Smooth muscle cell (in vitro differentiated cells): Measurements from ENCODE around the gene CIBAR2. TPM values are rescaled to one million over a fixed set of nuclear protein-coding genes. Genes with fewer than 3 reads are reported as not detected.
A peak's percentile ranks its signal among the peaks of the same experiment; 100 is the strongest.

Source experiments
- DNase-seq: peaks from one replicate; lab custom pipeline; 2025; ENCODE audit not compliant: unreplicated experiment; lab: John Stamatoyannopoulos, UW
- H2AFZ ChIP-seq: fragments of 200-600 bp; sonication (generic); 2 replicates; pipeline ENCODE4 v1.6.0; 2016; ENCODE audit warnings: antibody characterized with exemption, low read depth, mild to moderate bottlenecking
- H3F3A ChIP-seq: fragments of 200-600 bp; sonication (generic); 2 replicates; pipeline ENCODE4 v1.6.0; 2017; ENCODE audit warnings: antibody characterized with exemption, low read depth
- H3K27ac ChIP-seq: fragments of 200-600 bp; sonication (generic); 2 replicates; pipeline ENCODE4 v1.5.1; 2016; ENCODE audit warnings: low read depth, mild to moderate bottlenecking
- H3K27me3 ChIP-seq: fragments of 200-600 bp; sonication (generic); 2 replicates; pipeline ENCODE4 v1.6.1; 2016; ENCODE audit warnings: low read depth, mild to moderate bottlenecking
- H3K36me3 ChIP-seq: fragments of 200-600 bp; sonication (generic); 2 replicates; pipeline ENCODE4 v1.5.1; 2016; ENCODE audit warnings: low read depth
- H3K4me1 ChIP-seq: fragments of 200-600 bp; sonication (generic); 2 replicates; pipeline ENCODE4 v1.5.1; 2016; ENCODE audit warnings: low read depth
- H3K4me2 ChIP-seq: fragments of 200-600 bp; sonication (generic); 2 replicates; pipeline ENCODE4 v1.6.0; 2016; ENCODE audit warnings: mild to moderate bottlenecking
- H3K4me3 ChIP-seq: fragments of 200-600 bp; sonication (generic); 2 replicates; pipeline ENCODE4 v1.5.1; 2016; ENCODE audit warnings: mild to moderate bottlenecking
- H3K79me2 ChIP-seq: fragments of 200-600 bp; sonication (generic); 2 replicates; pipeline ENCODE4 v1.6.0; 2016; ENCODE audit warnings: low read depth, mild to moderate bottlenecking
- H3K9ac ChIP-seq: fragments of 200-600 bp; sonication (generic); 2 replicates; pipeline ENCODE4 v1.6.0; 2016; ENCODE audit warnings: low read depth
- H3K9me3 ChIP-seq: fragments of 200-600 bp; sonication (generic); replicated peaks from 2 replicates; pipeline ENCODE4 v1.5.1; 2016; ENCODE audit warnings: low read depth
- H4K20me1 ChIP-seq: fragments of 200-600 bp; sonication (generic); 2 replicates; pipeline ENCODE4 v1.6.0; 2016; ENCODE audit warnings: low read depth
- WGBS: methylation state at CpG from one replicate; pipeline ENCODE4 v1.1.7; 2016; ENCODE audit warnings: low lambda C conversion rate; 5-methylcytosine and 5-hydroxymethylcytosine counted together
- polyA plus RNA-seq: library from polyadenylated mRNA; unstranded; fragments of >200 nt; fragmentation: Nextera tagmentation; extraction: Ambion mirVana; gene quantifications from 2 replicates; pipeline ENCODE4 v1.2.1, GENCODE V29; 2016
- total RNA-seq: library from RNA; depleted of rRNA; stranded (reverse); fragments of >200 nt; gene quantifications from 2 replicates; pipeline ENCODE4 v1.2.3, GENCODE V29; 2014
- TF ChIP-seq, protein P1 (sequence below): fragments of 200-600 bp; sonication (generic); IDR thresholded peaks from 2 replicates; pipeline ENCODE4 v1.5.1; 2017; ENCODE audit warnings: borderline replicate concordance, mild to moderate bottlenecking, antibody characterized with exemption; ENCODE audit not compliant: insufficient read depth, poor library complexity, severe bottlenecking

The CIBAR2 gene
- total and polyA plus RNA-seq, 2 experiments from 2014 or later = not detected

DNA sequence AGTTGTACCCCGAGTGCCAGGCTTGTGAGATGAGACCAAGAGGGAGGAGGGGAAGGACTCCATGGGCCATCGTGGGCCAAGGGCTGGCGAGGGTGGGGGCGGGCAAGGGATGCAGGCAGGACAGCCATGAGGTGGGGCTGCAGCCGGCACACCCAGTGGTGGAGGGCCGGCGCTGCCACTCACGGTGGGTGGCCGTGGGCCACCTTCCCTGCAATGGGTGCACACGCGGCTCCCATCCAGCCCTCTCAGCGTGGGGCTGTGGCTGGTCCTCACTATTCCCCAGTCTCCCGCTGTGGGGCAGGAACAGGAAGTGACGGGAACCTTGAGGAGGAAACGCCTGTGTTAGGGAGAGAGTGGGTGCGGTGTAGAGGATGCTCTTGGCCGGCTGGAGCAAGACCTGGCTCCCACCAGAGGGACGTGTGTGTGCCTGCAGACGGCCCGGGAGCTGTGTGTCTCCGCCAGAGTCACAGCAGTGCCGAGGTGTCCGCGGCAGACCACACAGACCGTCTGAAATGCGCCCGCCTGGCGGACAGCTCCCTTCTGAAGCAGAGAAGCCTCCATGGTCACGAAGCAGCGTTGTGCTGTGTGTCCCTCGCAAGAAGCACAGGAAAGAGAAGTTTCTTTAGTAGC, 23.6 kb downstream of the CIBAR2 start:
- no peak for DNase-seq
- no peaks in the 10 kb centered on the region for H3K79me2 ChIP-seq
- H3K4me1 ChIP-seq = peaks cover 8% of the 10 kb centered on the region
- no peak overlapping the region for H2AFZ ChIP-seq
- no peak overlapping the region for H3K4me3 ChIP-seq
- no peaks in the 10 kb centered on the region for H3F3A ChIP-seq
- peaks cover 2% of the 10 kb centered on the region for H3K27me3 ChIP-seq
- no peaks in the 10 kb centered on the region for H4K20me1 ChIP-seq
- H3K9ac ChIP-seq = no peak overlapping the region
- H3K36me3 ChIP-seq = no peaks in the 10 kb centered on the region
- 91% methylated on average over 31 of the region's 31 CpGs for WGBS
- no peak overlapping the region for H3K27ac ChIP-seq
- no peak overlapping the region for H3K4me2 ChIP-seq
- TF ChIP-seq, protein P1, sequence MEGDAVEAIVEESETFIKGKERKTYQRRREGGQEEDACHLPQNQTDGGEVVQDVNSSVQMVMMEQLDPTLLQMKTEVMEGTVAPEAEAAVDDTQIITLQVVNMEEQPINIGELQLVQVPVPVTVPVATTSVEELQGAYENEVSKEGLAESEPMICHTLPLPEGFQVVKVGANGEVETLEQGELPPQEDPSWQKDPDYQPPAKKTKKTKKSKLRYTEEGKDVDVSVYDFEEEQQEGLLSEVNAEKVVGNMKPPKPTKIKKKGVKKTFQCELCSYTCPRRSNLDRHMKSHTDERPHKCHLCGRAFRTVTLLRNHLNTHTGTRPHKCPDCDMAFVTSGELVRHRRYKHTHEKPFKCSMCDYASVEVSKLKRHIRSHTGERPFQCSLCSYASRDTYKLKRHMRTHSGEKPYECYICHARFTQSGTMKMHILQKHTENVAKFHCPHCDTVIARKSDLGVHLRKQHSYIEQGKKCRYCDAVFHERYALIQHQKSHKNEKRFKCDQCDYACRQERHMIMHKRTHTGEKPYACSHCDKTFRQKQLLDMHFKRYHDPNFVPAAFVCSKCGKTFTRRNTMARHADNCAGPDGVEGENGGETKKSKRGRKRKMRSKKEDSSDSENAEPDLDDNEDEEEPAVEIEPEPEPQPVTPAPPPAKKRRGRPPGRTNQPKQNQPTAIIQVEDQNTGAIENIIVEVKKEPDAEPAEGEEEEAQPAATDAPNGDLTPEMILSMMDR = no peak
- no peaks in the 10 kb centered on the region for H3K9me3 ChIP-seq

DNA sequence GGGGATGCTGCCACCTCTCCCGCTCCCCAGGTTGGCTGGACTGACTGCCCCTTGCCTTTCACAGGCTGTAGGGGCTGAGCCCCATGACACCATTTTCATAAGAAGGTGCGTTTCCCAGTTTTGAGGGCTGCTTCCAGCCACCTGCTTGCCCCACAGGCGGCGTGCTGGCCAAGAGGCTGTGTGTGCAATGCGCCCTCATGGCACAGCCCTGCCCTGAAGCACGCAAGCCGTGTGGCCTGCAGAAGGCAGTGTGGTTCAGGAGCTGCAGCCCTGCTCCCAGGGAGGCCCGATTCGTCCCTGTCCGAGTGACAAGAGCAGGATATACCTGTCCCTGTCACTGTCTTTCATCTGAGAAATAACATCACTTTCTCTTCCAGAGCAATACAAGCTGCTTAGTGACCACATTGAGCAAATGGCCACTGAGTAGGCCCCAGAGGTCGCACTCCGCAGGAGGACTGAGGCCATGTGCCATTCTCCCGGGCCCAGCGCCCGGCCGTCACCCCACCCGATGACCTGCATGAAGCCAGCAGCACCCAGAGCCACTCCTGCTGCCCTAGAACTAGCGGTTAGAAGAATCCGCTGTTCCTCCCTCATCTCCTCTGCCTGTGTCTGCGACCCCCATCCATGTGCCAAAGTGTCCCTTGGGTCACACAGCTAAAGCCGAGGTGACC, 24.2 kb downstream of the CIBAR2 start:
- peaks cover 10% of the 10 kb centered on the region for H3K4me1 ChIP-seq
- peaks cover 8% of the 10 kb centered on the region for H3K27me3 ChIP-seq
- no peaks in the 10 kb centered on the region for H3K9me3 ChIP-seq
- no peaks in the 10 kb centered on the region for H3K79me2 ChIP-seq
- no peaks in the 10 kb centered on the region for H3K36me3 ChIP-seq
- H3F3A ChIP-seq = no peaks in the 10 kb centered on the region
- no peak overlapping the region for H3K4me3 ChIP-seq
- H4K20me1 ChIP-seq = no peaks in the 10 kb centered on the region
- no peak overlapping the region for H2AFZ ChIP-seq
- no peak for DNase-seq
- no peak overlapping the region for H3K27ac ChIP-seq
- WGBS = 96% methylated on average over 21 of the region's 21 CpGs
- TF ChIP-seq, protein P1 = no peak
- no peak overlapping the region for H3K9ac ChIP-seq
- H3K4me2 ChIP-seq = no peak overlapping the region

DNA sequence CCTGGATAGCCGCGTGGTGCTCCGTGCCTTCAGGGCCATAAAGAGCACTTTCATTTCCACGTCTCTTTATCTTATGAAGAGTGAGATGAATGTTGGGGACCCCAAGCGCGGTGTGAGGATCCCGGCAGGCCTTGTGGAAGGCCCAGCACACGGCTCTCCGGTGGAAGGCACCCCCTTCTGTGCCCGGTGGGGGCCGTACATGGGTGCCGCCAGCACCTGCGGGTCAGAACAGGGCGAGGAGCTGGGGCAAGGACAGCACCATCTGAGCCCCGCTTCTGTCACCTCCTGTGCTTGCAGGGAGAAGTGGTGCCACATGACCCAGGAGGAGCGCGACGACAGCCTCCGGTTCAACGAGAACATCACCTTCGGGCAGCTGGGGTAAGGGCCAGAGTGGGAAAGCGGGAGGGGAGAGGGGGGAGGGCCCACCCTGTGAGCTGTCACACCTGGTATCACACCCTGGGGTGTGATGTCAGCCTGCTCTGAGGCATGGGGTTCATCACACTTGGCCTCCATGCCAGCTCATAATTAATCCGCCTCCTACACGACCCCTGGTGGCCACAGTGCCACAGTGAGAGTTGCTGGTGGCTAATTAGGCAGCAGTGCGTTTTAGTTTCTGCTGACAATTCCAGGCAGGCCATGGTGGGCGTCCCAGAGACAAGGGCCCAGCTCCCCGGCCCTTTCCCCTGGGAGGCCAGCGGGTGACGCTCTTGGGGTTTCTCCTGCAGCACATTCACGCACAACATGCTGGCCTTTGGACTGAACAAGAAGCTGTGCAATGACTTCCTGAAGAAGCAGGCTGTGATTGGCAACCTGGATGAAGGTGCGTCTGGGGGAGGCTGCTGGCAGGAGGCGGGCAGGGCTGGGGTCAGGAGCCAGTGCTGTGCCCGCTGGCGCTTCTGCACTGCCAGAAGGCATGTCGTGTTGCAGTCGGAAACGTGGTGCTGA, 25.7 kb downstream of the CIBAR2 start:
- Histone ChIP-seq H3K27ac (no peak overlapping the region), H3K9ac (no peak overlapping the region), H3K4me2 (no peak overlapping the region), H3K9me3 (no peaks in the 10 kb centered on the region), H3K4me1 (peaks cover 25% of the 10 kb centered on the region), H3K27me3 (peaks cover 22% of the 10 kb centered on the region), H3K4me3 (no peak overlapping the region), H3K79me2 (no peaks in the 10 kb centered on the region), H3K36me3 (no peaks in the 10 kb centered on the region), H2AFZ (no peak overlapping the region), H4K20me1 (no peaks in the 10 kb centered on the region), H3F3A (no peaks in the 10 kb centered on the region)
- WGBS = 81% methylated on average over 36 of the region's 37 CpGs
- TF ChIP-seq, protein P1 = peak; percentile 63
- peak; percentile 23 for DNase-seq
